ENCODE results near the gene FAM107A.
"Not testable (repeated sequence)": the region's sequence is repeated elsewhere in the genome, so short reads cannot be mapped to it uniquely, and the experiment has no call there.

The FAM107A gene

DNA sequence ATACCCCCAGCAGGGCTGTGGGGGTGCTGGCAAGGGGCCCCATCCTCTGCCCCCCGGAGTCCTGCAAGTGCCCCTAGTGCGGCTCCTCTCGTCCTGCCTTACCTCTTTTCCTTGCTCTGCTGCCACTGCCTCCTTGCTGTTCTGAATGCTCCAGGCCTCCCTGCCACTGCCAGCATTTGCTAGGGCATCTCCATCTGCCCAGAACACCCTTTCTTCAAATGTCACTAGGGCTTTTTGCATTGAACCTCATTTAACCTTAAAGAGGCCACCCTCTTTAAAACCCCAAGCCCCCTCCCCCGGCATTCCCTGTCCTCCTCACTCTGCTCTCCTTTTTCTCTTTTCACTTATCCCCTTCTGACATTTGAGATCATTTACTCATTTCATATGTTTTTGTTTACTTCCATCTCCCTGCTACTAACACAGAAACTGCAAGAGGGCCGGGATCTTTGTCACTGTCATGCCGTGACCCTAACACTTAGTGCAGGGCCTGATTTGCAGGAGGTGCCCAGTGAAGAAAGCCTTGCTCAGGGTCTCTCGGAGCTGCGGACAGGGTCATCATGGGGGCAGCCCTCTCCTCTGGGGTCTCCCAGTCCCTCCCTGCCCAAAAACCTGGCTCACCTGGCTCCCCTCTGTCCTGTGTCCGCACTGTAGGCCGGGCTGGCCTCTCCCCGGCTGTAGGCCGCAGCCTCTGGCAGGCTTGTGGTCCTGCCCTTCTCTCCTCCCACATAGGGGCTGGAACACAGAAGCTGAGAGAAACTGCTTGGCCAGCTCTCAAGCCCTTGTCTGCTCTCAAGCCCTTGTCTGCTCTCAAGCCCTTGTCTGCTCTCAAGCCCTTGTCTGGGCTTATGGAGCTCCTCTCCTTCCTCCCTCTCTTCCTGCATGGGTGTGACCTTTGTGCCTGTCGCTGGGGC lies 40.4 kb downstream of the FAM107A start, which contains the start of gene ACOX2:
Gene ACOX2, minus strand, starts transcription at position 690 of the 911 bp plus-strand sequence. CDS start 2,084 bp downstream, outside the sequence.
- DNase-seq (ENCODE audit: low read depth), result peak; percentile 55

DNA sequence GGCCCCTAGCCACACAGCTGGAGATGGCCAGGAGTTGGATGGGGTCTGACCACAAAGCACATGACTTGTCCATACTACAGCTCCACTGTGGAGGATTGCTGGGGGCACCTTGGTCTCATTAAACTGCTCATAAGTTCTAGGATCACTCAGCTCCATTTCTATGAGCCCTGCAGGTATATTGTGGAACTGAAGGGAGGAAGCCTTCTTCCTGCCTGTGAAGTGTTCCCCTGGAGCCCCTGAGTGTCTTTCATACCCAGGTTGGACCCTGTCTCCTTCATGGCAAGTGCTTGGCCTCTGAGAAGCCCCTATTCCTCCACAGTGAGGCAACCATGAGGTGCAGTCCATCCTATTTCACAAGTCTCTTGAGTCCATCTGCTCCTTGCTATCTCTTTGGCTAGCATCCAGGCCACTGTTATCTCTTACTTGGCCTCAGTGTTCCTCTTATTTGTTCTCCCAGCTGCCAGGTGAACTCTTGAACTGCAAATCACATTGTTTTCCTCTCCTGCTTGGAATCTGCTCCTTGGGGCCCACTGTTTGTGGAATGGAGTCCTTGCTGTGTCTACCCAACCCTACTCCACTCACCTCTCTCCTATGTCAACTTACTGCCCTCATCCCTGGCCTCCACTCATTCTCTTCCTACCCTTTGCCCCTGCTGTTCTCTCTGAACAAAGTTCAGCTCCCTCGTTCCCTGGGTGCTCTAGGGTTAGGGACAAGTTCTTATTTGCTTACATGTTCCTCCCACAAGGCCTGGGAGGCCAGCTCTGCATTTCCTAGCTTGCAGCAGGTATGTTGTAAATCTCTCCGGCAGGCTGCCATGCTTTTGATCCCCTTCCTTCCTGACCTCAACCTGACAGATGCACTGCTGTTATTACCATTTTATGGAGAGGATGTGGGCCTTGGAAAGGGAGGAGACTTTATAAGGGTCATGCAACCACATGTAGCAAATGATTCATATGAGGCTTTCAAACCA lies 41.4 kb downstream of the FAM107A start:
- DNase-seq (ENCODE audit: low read depth), result peak; percentile 7

DNA sequence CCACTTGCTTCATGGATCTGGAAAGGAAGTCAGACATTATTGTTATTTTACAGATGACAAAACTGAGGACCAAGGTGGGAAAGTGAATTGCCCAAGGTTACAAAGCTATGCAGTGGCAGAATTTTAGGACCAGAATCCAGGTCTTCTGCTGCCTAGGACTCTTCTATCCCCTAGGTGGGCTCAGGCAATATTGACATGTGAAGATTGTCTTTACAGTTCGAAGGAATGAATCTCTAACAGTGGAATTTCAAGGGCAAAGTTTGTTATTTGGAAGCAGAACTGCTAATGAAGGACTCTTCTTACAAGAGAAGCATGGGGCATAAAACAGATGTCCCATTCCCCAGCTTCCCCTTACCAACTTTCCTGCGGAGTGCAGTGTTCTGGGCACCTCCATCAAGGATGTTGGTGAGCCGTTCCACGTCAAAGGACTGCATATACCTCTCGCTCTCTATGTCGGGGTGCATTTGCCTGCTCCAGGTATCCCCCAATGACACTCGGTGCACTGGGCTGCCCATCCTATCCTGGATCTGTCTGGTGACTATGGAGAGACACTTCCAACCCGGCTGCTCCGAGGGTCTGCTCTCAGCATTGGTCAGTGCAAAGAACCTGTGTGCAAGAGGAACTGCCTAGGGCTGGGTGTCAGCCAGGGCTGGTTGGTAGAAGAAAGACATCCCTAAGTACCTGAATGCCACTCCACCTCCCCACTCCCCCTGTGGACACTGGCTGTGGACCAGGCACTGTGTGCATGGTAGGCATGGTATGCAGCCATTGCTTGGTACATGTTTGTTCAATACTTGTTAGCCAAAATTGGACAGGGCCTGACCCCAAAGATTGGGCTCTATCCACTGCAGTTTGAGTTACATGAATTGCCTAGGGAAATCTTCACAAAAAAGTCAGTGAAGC lies 42.3 kb downstream of the FAM107A start:
- DNase-seq (ENCODE audit: low read depth), result no peak

DNA sequence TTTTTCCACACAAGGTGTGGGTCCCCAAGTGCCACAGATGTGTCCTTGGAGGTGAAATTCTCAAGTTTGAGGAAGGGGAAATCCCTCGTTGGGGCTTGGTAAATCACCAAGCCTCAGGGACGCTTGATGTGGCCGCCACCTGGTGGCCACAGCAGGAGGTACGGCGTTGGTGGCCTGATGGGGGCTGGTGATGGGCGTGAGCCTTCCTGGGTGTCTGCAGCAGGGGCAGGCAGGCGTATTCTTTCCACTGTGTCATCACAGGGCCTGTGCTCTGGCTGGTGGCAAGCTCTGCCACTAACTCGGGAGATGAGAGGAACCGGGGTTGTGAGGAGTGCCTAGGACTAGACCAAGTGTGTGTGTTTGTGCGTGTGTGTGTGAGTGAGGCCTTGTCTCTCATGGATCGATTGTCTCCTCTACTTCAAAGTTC lies 44.4 kb downstream of the FAM107A start:
- peak; percentile 78 for DNase-seq (ENCODE audit: low read depth)

DNA sequence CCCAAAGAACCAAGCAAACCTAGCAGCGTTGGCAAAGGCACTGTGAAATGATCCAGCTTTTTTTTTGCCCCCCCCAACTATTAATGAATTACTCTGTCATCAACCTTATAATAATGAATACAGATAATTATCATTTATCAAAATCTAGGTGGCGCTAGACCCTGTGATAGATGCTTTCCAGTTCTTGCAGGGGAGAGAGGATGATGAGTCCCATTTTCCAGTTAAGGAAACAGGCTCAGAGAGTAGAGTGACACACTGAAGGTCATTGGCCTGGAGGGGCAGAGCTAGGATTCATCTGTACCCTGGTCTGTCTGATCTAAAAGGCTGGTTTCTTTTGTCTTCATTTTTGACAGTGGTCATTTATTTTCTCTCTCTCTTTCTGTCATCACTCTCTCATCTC lies 45.2 kb downstream of the FAM107A start:
- peak; percentile 32 for DNase-seq (ENCODE audit: low read depth)

DNA sequence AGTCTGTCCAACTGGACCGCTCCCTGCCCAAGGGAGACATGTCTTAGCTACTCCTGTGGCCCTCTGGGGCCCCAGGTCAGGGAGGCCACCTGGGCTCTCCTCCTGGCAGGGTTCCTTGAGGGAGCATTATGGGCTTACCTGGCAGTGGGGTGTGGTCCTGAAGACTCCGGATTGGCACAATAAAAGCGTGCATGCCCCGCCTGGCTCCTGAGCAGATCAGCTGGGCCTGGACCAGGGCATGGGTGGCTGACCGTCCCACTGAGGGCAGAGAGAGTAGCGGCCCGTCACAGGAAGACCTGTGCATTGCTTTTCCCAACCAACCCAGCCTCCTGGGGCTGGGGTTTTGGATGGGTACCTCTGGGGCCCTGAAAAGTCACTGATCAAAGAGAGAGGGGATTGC lies 45.6 kb downstream of the FAM107A start:
- DNase-seq (ENCODE audit: low read depth), result no peak

- DNase-seq (ENCODE audit: low read depth), result no peak
Observed at GRCh38 chr3:58530354-58530865, 46.8 kb downstream of the FAM107A start.

- DNase-seq (ENCODE audit: low read depth), result peak; percentile 22
Observed at GRCh38 chr3:58529516-58530353, 47.5 kb downstream of the FAM107A start.

DNA sequence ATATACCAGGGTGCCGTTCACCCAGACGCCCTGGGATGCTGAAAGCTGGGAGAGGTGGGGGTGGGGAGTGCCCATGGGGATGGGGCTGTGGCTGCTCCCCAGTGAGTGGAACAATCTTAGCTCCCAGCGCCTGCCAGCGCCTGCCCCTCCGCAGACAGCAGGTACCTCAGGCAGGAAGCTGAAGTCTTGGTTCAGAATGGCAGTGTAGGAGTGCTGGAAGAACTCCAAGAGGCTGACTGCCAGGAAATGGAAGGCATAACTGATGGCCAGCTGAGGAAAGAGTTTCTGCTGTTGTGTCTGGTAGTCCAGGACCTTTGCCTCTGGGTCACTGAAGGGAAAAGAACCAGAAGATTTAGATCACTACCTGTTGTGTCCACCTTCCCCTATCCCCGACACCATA lies 48.6 kb downstream of the FAM107A start:
- DNase-seq (ENCODE audit: low read depth), result peak; percentile 65

DNA sequence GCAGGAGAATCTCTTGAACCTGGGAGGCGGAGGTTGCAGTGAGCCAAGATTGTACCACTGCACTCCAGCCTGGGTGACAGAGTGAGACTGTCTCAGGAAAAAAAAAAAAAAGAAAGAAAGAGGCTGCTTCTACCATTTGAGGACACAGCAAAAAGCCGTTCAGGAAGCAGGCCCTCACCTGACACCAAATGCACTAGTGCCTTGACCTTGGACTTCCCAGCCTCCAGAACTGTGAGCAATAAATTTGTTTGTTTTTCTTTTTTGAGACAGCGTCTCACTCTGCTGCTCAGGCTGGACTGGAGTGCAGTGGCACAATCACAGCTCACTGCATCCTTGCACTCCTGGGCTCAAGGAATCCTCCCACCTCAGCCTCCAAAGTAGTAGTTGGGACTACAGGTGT lies 49.8 kb downstream of the FAM107A start:
- not testable (repeated sequence) for DNase-seq (ENCODE audit: low read depth)

- DNase-seq (ENCODE audit: low read depth), result peak; percentile 92
Observed at GRCh38 chr3:58526515-58526957, 50.7 kb downstream of the FAM107A start.

- DNase-seq (ENCODE audit: low read depth), result no peak
Observed at GRCh38 chr3:58524326-58524888, 52.8 kb downstream of the FAM107A start.

- DNase-seq (ENCODE audit: low read depth), result no peak
Observed at GRCh38 chr3:58522759-58523425, 54.3 kb downstream of the FAM107A start.

DNA sequence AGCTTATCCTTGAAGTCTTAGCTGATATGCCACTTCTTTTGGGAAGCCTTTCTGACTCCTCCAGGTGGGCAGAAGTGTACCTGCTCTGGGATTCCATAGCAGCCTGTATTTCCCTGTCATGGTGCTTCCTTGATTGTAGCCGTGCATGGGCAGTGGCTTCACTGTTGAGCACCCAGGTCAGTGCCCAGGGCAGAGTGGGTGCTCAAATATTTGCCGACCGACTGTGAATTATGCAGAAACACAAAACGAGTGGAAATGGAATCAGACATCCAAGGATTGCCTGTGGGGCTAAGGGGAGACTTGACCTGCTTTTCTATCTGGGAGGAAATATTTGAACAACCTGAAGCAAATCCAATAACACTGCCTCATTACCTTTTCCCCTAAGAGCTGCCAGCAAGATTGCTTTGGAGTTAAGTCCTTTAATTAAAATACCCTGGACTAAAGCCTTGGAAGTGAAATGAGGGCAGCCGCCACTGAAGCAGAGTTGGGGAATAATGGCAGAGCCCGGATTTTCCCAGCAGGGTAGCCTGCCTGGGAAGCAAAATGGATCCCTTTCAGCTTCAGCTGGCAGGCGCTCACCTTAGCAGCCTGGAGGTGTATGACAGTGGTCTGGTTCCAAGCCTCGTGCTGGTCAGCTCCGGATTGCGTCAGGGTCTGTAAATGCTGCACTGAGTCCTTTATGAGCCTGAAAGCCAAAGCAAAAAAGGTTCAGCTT lies 55.1 kb downstream of the FAM107A start:
- no peak for DNase-seq (ENCODE audit: low read depth)

DNA sequence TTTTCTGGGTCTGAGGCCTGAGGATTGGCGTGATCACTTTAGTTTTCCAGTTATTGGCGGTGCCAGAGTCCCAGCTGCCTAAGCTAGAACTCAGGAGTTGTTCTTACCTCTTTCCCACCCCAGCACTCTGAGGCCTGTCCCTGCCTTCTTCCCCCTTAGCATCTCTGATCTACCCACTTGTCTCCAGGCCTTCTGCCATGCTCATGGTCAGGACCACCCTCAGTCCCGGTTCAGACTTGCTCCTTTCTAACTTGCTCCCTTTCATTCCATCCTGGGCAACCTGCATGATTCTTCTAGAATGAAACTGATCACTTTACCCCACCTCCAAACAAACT lies 55.9 kb downstream of the FAM107A start:
- DNase-seq (ENCODE audit: low read depth), result no peak

- DNase-seq (ENCODE audit: low read depth), result peak; percentile 44
Observed at GRCh38 chr3:58520403-58521335, 56.5 kb downstream of the FAM107A start.

- DNase-seq (ENCODE audit: low read depth), result no peak
Observed at GRCh38 chr3:58519668-58520402, 57.4 kb downstream of the FAM107A start.

All from EH (cell line).